ENCODE data around the gene MAN2C1.
A peak's percentile ranks its signal among the peaks of the same experiment; 100 is the strongest.

- TF ChIP-seq, protein P1, sequence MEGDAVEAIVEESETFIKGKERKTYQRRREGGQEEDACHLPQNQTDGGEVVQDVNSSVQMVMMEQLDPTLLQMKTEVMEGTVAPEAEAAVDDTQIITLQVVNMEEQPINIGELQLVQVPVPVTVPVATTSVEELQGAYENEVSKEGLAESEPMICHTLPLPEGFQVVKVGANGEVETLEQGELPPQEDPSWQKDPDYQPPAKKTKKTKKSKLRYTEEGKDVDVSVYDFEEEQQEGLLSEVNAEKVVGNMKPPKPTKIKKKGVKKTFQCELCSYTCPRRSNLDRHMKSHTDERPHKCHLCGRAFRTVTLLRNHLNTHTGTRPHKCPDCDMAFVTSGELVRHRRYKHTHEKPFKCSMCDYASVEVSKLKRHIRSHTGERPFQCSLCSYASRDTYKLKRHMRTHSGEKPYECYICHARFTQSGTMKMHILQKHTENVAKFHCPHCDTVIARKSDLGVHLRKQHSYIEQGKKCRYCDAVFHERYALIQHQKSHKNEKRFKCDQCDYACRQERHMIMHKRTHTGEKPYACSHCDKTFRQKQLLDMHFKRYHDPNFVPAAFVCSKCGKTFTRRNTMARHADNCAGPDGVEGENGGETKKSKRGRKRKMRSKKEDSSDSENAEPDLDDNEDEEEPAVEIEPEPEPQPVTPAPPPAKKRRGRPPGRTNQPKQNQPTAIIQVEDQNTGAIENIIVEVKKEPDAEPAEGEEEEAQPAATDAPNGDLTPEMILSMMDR (IDR thresholded peaks at IDR 0.05), result no peak
- TF ChIP-seq POLR2A (IDR thresholded peaks at IDR 0.05), result peak; percentile 24
- no peak for TF ChIP-seq EP300 (IDR thresholded peaks at IDR 0.05)
Observed at GRCh38 chr15:75347222-75348033, 21.0 kb downstream of the MAN2C1 start.
